Activated T-cell treated with anti-CD3 and anti-CD28 coated beads, Interleukin-2, amount 50 U/mL, for 4 hours (primary cell): ENCODE results near the gene SCT. TPM values are rescaled to one million over a fixed set of nuclear protein-coding genes. Genes with fewer than 3 reads are reported as not detected.

Experiments
- ATAC-seq, 2 donors: fragments of 200-7000 bp; cut with Tn5 transposase; one replicate each; pipeline ENCODE4 v1.10.0; 2021
- DNase-seq: peaks from one replicate; pipeline ENCODE4 v3.0.0-alpha.2; 2020
- H3K27me3 Mint-ChIP-seq: one replicate; pipeline ENCODE4 v1.8.0; 2021; ENCODE audit warnings: low read depth, mixed read lengths
- H3K36me3 Mint-ChIP-seq: one replicate; pipeline ENCODE4 v1.8.0; 2022; ENCODE audit warnings: mixed read lengths; ENCODE audit not compliant: insufficient read depth
- H3K4me1 Mint-ChIP-seq: one replicate; pipeline ENCODE4 v1.8.0; 2021; ENCODE audit warnings: low read depth, mixed read lengths
- H3K4me3 Mint-ChIP-seq: one replicate; pipeline ENCODE4 v1.8.0; 2021; ENCODE audit warnings: mild to moderate bottlenecking, moderate library complexity, mixed read lengths
- H3K9me3 Mint-ChIP-seq: one replicate; pipeline ENCODE4 v1.8.0; 2021; ENCODE audit warnings: mixed read lengths
- total RNA-seq, 3 donors: library from RNA; stranded (reverse); gene quantifications; one replicate each; pipeline ENCODE4 v1.2.1, GENCODE V29; 2021

Gene SCT
- total RNA-seq, 3 donors from 2014 or later: not detected

DNA sequence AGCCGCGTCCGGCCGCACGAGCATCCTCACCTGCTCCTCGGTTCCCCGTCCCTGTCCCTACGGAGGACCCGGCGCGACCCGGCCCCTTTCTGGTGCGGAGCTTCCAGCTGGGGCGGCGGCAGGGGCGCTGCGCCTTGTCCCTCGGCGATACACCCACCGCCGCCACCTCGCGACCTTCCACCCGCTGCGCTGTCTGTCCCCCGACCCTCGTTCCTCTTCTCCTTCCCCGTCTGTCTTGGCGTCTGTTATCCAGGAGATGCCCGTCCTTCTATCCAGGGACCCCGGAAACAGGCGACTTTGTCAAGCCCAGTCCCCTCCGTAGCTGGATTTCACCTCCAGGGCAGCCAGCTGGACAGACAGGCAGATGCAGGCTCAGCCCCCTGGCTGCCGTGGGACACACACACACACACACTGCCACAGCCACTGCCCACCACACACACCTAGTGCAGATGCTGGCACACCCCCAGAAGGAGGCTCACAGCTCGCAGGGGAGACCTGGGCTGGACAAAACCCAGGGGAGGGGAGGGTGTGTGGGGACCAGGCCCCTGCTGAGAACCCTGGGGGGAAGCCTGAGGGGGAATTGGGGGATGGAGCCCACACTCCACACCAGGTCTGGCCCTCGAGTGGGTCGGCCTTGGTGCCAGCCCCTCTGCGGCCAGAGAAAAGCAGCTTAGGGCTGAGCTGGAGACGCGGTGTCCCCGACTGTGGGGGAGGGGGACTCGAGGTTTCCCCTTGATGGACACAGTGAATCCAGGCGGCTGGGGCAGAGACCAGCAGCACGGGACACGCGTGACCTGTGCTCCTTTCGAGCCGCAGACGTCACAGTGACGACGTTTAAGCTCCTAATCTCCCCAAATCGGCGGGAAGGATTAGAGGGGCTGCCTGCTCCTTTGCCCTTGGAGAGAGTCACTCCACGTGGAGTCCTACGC lies 10.9 kb upstream of the SCT start:
- Mint-ChIP-seq H3K36me3 (no peaks in the 10 kb centered on the region), H3K27me3 (peaks cover 32% of the 10 kb centered on the region), H3K9me3 (no peaks in the 10 kb centered on the region), H3K4me3 (no peak overlapping the region), H3K4me1 (peaks cover 15% of the 10 kb centered on the region)
- ATAC-seq: peak in 1 of 2 donors; percentile 31
- no peak for DNase-seq

DNA sequence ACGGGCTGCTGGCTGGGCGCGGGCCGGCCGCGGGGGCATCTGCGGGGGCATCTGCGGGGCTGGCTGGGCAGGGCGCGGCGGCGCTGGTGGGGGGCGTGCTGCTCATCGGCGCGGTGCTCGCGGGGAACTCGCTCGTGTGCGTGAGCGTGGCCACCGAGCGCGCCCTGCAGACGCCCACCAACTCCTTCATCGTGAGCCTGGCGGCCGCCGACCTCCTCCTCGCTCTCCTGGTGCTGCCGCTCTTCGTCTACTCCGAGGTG lies 10.3 kb upstream of the SCT start:
- Mint-ChIP-seq H3K4me3 (no peak overlapping the region), H3K27me3 (peaks cover 32% of the 10 kb centered on the region), H3K9me3 (no peaks in the 10 kb centered on the region), H3K36me3 (no peaks in the 10 kb centered on the region), H3K4me1 (peaks cover 15% of the 10 kb centered on the region)
- DNase-seq (no peak), ATAC-seq (peak in 1 of 2 donors; percentile 19)

DNA sequence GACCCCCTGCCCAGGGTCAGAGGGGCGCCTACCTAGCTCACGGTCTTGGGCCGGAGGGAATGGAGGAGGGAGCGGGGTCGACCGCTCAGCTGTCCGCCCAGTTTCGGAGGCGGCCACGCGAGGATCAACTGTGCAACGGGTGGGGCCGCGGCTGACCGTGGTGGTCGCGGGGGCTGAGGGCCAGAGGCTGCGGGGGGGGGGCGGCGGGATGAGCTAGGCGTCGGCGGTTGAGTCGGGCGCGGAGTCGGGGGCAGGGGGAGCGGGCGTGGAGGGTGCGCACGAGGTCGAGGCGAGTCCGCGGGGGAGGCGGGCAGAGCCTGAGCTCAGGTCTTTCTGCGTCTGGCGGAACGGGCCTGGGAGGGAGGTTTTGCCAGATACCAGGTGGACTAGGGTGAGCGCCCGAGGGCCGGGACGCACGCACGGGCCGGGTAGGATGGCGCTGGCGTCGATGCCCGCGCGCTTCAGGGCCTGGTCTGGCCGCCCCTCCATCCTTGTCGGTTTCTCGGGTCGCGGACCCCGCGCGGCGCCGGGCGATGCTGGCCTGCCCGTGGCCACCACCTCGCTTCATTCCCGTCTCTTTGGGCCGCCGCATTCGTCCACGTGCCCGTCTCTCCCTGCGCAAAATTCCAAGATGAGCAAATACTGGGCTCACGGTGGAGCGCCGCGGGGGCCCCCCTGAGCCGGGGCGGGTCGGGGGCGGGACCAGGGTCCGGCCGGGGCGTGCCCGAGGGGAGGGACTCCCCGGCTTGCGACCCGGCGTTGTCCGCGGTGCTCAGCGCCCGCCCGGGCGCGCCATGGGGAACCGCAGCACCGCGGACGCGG lies 9.7 kb upstream of the SCT start, which contains the start of gene DRD4:
DRD4 (plus strand) TSS at position 759 of the 822 bp plus-strand sequence; CDS start at position 795, 36 bp downstream.
- peaks cover 15% of the 10 kb centered on the region for H3K4me1 Mint-ChIP-seq
- no peak for DNase-seq
- peak in 1 of 2 donors; percentile 29 for ATAC-seq
- H3K36me3 Mint-ChIP-seq: no peaks in the 10 kb centered on the region
- H3K27me3 Mint-ChIP-seq: peaks cover 32% of the 10 kb centered on the region
- no peaks in the 10 kb centered on the region for H3K9me3 Mint-ChIP-seq
- H3K4me3 Mint-ChIP-seq: no peak within 1 kb of the TSS

DNA sequence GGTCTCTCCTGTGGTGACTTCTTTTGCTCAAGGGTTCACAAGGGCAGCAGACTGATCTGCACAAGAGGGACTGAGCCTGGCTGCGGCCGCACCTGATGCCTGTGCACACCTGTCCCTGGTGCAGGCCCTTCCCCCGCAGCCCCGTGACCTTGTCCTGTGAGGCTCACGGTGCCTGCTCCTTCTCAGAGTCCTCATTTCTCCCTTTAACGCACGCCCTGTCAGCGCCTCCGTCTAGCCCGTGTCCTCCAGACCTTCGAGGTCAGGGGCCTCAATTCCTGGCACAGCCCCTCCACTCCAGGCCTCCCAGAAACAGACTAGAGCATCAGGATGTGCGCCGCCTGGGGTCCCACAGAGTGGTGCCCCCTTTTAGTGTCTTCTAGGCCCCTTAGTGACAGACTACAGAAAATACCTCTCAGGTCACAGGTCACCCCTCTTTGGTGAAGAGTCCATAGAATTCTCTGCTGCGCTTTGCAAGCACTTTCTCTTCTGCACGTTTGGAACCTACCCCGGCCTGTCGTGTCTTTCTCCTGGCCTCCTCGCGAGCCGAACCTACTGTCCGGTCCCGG lies 9.0 kb upstream of the SCT start:
- H3K27me3 Mint-ChIP-seq: peaks cover 32% of the 10 kb centered on the region
- peaks cover 15% of the 10 kb centered on the region for H3K4me1 Mint-ChIP-seq
- ATAC-seq (no peak), DNase-seq (no peak)
- no peaks in the 10 kb centered on the region for H3K9me3 Mint-ChIP-seq
- H3K4me3 Mint-ChIP-seq: no peak overlapping the region
- H3K36me3 Mint-ChIP-seq: no peaks in the 10 kb centered on the region

DNA sequence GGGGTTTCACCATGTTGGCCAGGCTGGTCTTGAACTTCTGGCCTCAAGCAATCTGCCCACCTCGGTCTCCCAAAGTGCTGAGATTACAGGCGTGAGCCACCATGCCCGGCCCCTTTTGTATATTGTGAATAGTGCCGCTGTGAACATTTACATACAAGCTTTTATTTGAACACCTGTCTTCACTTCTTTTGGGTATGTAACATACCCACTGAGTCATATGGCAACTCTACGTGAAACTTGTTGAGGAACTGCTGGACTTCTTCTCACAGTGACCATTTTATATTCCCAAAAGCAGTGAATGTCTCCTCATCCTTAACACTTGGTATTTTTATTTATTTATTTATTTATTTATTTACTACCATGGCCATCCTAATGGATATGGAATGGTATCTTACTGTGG lies 3.9 kb upstream of the SCT start:
- Mint-ChIP-seq H3K9me3 (no peaks in the 10 kb centered on the region), H3K27me3 (peaks cover 29% of the 10 kb centered on the region), H3K4me3 (no peak overlapping the region), H3K4me1 (peaks cover 21% of the 10 kb centered on the region), H3K36me3 (no peaks in the 10 kb centered on the region)
- ATAC-seq: no peak
- DNase-seq: no peak

DNA sequence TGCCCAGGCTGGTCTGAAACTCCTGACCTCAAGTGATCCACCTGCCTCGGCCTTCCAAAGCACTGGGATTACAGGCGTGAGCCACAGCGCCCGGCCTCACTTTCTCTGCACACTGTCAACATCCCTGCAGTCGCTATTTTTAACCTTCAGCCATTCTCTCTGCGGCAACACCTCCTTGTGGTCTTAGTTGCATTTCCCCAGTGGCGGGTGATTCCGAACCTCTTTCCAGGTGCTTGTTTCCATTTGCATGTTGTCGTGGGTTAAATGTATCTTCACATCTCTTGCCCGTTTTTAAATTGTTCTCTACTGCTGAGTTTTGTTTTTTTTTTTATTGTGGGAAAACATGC lies 2.2 kb upstream of the SCT start:
- H3K9me3 Mint-ChIP-seq: no peaks in the 10 kb centered on the region
- peak overlapping the region; percentile 48 for H3K4me3 Mint-ChIP-seq
- peaks cover 21% of the 10 kb centered on the region for H3K4me1 Mint-ChIP-seq
- peaks cover 37% of the 10 kb centered on the region for H3K27me3 Mint-ChIP-seq
- ATAC-seq (peak in 1 of 2 donors; percentile 22), DNase-seq (no peak)
- H3K36me3 Mint-ChIP-seq: no peaks in the 10 kb centered on the region

DNA sequence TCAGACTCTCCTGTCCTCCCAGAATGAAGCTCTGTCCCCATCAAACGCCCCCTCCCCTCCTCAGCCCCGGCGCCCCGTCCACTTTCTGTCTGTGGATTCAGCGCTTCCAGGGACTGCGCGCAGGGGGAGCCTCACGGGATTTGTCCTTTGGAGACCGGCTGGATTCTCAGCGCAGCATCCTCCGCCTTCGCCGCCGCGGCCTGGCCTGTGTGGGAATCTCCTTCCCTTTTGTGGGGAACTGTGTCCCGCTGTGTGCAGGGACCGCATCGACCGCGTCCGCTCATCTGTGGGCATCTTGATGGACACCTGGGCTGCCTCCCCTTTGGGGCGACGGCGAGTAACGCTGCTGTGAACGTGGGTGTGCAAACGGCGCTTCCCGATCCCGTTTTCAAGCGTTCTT lies 1.1 kb upstream of the SCT start:
- DNase-seq: no peak
- Mint-ChIP-seq H3K4me3 (peak overlapping the region; percentile 55), H3K36me3 (no peaks in the 10 kb centered on the region), H3K4me1 (peaks cover 21% of the 10 kb centered on the region), H3K27me3 (peaks cover 37% of the 10 kb centered on the region), H3K9me3 (no peaks in the 10 kb centered on the region)
- ATAC-seq: no peak

DNA sequence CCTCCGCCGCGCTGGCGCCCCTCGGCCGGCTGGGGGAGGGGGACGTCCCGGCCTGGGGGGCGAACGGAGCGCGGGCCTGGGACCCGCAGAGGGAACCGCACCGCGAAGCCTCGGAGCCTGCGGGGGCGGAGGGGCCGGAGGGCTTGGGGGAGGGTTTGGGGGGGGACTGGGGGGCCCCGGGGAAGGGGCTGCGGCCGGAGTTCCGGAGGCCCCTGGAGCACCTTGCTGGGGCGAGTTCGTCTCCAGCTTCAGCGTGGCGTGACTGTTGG lies 261 bp upstream of the SCT start:
- DNase-seq (no peak), ATAC-seq (no peak)
- no peaks in the 10 kb centered on the region for H3K9me3 Mint-ChIP-seq
- H3K4me1 Mint-ChIP-seq: peaks cover 21% of the 10 kb centered on the region
- H3K27me3 Mint-ChIP-seq: peaks cover 37% of the 10 kb centered on the region
- H3K4me3 Mint-ChIP-seq: no peak overlapping the region
- no peaks in the 10 kb centered on the region for H3K36me3 Mint-ChIP-seq

DNA sequence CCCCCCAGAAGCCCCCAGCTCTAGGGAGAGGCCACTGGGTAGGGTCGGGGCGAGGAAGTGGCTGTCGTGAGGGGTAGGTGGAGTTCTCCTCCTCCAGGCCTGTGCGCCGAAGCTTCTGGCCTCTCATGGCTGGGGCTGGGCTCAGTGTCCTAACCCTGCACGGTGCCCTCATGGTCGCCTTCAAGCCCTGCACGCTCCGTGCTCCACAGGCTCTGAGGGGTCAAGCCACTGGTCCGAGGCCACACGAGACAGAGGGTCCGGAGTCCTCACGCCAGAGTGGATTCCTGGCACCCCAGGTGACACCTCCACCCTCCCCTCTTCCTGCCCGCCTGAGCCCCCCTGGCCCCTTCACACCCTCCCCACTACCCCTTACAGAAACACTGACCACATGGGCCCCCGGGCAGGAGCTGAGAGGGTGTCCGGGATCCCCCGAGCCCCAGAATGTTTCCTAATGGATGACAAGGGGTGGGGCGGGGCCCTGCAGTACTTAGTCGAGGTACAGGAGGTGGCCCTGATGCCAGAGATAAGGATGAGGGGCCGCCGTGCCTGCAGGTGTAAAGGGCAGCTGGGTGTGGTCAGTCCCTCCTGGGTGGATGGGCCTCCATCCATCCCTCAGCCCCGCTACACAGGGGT lies 1.2 kb downstream of the SCT start:
- Mint-ChIP-seq H3K4me3 (no peak overlapping the region), H3K4me1 (peaks cover 21% of the 10 kb centered on the region), H3K27me3 (peaks cover 37% of the 10 kb centered on the region), H3K9me3 (no peaks in the 10 kb centered on the region), H3K36me3 (no peaks in the 10 kb centered on the region)
- DNase-seq (no peak), ATAC-seq (no peak)

DNA sequence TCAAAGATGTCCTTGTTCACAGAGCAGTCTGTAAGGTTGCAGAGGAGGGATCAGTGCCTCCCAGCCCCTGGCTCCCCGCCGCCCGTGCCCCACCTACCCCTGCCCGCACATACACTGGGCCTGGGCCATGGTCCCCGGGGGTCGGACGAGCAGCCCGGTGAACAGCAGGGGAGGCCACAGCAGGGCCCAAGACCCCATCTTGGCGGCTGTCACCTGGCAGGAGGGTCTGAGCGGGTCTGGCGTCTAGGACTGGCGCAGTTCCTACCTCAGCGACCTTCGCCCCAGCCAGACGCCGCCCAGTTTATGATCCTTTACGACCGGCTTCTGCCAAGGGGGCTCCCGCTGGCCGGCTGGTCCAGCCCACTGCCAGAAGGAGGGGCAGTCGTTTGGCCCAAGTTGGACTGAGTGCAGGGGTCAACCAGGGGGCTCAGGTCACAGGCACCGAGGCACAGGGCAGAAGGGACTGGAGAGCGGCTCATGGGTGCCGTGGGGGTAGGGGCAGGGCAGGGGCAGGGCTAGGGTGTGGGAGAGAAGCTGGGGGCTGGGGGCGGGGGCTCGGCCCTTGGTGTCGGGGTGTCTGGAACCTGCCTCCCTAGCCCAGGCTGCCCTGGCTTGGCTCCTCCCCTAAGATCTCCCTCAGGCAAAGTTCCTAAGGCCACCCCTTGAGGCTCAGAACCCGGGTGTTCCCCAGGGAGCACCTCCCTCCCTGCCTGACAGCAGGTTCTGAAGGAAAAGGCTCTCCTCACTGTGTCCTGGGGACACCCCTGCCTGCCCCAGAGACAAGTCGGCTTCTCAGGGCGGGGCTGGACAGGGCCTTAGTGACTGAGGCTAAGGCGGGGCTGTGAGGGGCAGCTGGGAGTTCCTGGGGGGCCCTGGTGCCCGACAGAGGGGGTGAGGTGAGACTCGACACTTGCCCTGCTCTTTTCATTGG lies 2.0 kb downstream of the SCT start, which contains the start of gene CDHR5:
CDHR5 (minus strand) TSS at position 251 of the 931 bp plus-strand sequence; CDS start at position 198, 53 bp downstream.
- H3K27me3 Mint-ChIP-seq: peaks cover 37% of the 10 kb centered on the region
- H3K4me3 Mint-ChIP-seq: no peak within 1 kb of the TSS
- no peaks in the 10 kb centered on the region for H3K9me3 Mint-ChIP-seq
- no peak for ATAC-seq
- no peak for DNase-seq
- peaks cover 21% of the 10 kb centered on the region for H3K4me1 Mint-ChIP-seq
- H3K36me3 Mint-ChIP-seq: no peaks in the 10 kb centered on the region

DNA sequence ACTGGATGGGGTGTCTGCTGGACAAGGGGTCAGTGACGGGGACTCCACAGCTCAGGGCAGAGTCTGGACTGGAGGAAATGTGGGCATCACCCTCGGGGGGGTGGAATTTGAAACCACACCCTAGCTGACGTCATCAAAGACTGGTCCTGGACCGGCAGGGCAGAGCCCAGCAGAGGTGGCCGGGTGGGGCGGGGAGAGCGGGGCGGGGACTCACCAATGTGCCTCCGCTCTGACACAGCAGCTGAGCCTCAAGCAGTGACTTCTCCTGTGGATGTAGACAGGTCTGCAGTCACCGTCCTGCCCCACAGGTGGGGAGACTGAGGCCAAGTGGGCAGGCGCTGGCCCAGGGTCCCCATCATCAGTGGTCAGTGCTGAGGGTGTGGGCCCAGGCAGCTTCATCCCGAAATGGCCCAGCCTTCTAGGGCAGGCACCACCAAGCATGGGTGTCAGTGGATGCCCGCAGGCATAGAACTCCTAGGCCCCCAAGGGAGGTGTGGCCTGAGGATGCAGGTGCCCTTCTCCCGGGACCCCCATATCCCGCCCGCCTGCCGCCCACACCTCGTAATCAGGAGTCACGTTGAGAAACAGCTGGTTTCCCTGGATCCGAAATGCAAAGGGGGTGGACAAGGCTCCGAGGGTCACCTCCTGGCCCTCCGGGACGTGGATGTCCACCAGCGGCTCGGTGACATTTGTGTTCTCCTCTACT lies 2.8 kb downstream of the SCT start:
- DNase-seq: no peak
- Mint-ChIP-seq H3K4me3 (no peak overlapping the region), H3K9me3 (no peaks in the 10 kb centered on the region), H3K36me3 (no peaks in the 10 kb centered on the region), H3K4me1 (peaks cover 15% of the 10 kb centered on the region), H3K27me3 (peaks cover 35% of the 10 kb centered on the region)
- ATAC-seq: no peak

DNA sequence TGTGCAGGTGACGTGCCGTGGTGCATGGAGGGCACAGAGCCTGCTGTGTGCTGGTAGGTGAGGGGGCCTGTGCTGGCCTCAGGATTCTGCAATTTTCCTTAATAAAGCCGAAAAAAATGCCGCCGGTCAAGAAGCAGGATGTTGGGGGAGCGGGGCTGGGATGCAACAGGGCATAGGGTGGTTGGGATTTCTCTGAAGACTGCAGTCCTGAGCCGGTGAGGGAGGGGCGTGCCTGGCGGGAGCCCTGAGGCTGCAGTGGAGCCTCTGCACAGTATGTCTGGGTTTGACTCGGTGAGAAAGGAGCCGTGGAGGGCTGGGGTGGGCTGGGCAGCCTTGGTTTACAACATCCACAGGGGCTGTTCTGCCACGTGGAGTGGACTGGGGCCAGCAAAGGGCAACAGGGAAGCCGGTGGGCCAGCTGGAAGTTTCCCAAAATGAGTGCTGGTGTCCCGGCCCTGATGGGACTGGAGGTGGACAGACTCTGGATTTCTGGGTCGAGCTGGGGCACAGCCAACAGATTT lies 3.6 kb downstream of the SCT start:
- H3K36me3 Mint-ChIP-seq: no peaks in the 10 kb centered on the region
- H3K4me3 Mint-ChIP-seq: no peak overlapping the region
- no peak for DNase-seq
- ATAC-seq: no peak
- H3K27me3 Mint-ChIP-seq: peaks cover 29% of the 10 kb centered on the region
- H3K9me3 Mint-ChIP-seq: no peaks in the 10 kb centered on the region
- H3K4me1 Mint-ChIP-seq: peaks cover 8% of the 10 kb centered on the region

DNA sequence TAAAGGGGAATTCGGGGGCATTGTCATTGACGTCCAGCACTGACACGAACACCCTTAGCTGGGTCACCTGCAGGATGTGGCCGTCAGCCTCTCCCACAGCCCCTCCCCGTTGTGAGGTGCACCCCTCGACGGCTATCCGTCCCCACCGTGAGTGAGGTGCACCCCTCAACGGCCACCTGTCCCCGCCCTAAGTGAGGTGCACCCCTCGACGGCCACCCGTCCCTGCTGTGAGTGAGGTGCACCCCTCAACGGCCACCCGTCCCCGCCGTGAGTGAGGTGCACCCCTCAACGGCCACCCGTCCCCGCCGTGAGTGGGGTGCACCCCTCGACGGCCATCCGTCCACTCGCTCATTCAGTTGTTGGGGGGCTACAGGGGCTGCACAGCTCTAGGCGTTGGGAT lies 5.1 kb downstream of the SCT start:
- peaks cover 18% of the 10 kb centered on the region for H3K27me3 Mint-ChIP-seq
- H3K36me3 Mint-ChIP-seq: no peaks in the 10 kb centered on the region

More for the DNA sequence above, 5.1 kb downstream of the SCT start:
- Mint-ChIP-seq H3K4me1 (no peaks in the 10 kb centered on the region), H3K4me3 (no peak overlapping the region), H3K9me3 (no peaks in the 10 kb centered on the region)
- ATAC-seq (no peak), DNase-seq (no peak)
